HEK293T (cell line): ENCODE results near the gene CHD6.

ENCODE experiments used
- ARNT ChIP-seq: fragments of 450-650 bp; IDR thresholded peaks from 2 replicates; pipeline ENCODE4 v1.6.1; 2017; ENCODE audit warnings: mild to moderate bottlenecking
- ELF4 ChIP-seq: fragments of 450-650 bp; IDR thresholded peaks from 2 replicates; pipeline ENCODE4 v1.6.1; 2017; ENCODE audit warnings: antibody characterized with exemption
- FOXK2 ChIP-seq: fragments of 450-650 bp; IDR thresholded peaks from 2 replicates; pipeline ENCODE4 v1.6.1; 2016; ENCODE audit warnings: mild to moderate bottlenecking
- FOXM1 ChIP-seq: fragments of 450-650 bp; IDR thresholded peaks from 2 replicates; pipeline ENCODE4 v1.6.1; 2017; ENCODE audit warnings: mild to moderate bottlenecking, borderline replicate concordance
- HDGF ChIP-seq: fragments of 450-650 bp; IDR thresholded peaks from 2 replicates; pipeline ENCODE4 v1.6.1; 2017; ENCODE audit warnings: antibody characterized with exemption, borderline replicate concordance
- NFRKB ChIP-seq: fragments of 450-650 bp; IDR thresholded peaks from 2 replicates; pipeline ENCODE4 v1.6.1; 2016; ENCODE audit warnings: mild to moderate bottlenecking, moderate library complexity
- PKNOX1 ChIP-seq: fragments of 450-650 bp; IDR thresholded peaks from 2 replicates; pipeline ENCODE4 v1.6.1; 2016
- SP1 ChIP-seq: fragments of 450-650 bp; IDR thresholded peaks from 2 replicates; pipeline ENCODE4 v1.6.1; 2017
- TARDBP ChIP-seq: fragments of 450-650 bp; IDR thresholded peaks from 2 replicates; pipeline ENCODE4 v1.6.1; 2016
- ZNF384 ChIP-seq: fragments of 450-650 bp; IDR thresholded peaks from 2 replicates; pipeline ENCODE4 v1.6.1; 2016

DNA sequence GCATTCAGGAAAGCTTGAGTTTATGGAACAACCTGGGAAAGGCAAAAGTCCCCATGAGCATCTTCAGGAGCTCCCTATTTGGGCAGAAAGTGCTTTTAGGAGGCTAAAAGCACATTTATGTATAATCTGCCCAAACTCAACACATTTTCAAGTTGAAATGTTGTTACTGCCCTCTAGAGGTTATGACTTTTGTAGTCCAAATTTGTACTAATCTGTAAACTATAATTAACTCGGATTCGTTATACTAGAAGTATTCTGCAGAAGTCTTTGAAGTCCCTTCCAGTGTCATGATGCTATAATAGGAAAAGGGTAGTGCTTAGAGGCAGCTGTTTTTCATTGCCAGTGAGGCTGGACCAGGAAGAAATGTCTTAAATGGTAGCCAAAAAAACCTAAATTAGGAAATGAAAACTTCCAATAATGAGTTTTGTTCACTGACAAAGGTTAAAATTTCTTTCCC is 206.8 kb downstream of the CHD6 start:
- no peak for TF ChIP-seq SP1
- no peak for TF ChIP-seq ZNF384
- TF ChIP-seq FOXK2: no peak
- no peak for TF ChIP-seq HDGF
- TF ChIP-seq FOXM1: no peak
- TF ChIP-seq TARDBP: no peak
- no peak for TF ChIP-seq ARNT
- no peak for TF ChIP-seq ELF4
- no peak for TF ChIP-seq PKNOX1
- TF ChIP-seq NFRKB: no peak
